ENCODE data around the gene UCKL1. TPM values are rescaled to one million over a fixed set of nuclear protein-coding genes. Genes with fewer than 3 reads are reported as not detected.

UCKL1 gene
- total RNA-seq, 1 experiment from 2014 or later: 35.9 TPM

- no peak for DNase-seq
- Histone ChIP-seq H3K36me3 (peaks cover 53% of the 10 kb centered on the region), H3K9me3 (no peaks in the 10 kb centered on the region), H3K27me3 (no peaks in the 10 kb centered on the region), H3K4me3 (no peak overlapping the region)
Measured at GRCh38 chr20:63893999-63894357, 62.2 kb downstream of the UCKL1 start.

GRCh38 chr20:63892402-63892801, 63.8 kb downstream of the UCKL1 start:
- Histone ChIP-seq H3K27me3 (no peaks in the 10 kb centered on the region), H3K4me3 (no peak overlapping the region), H3K36me3 (peaks cover 47% of the 10 kb centered on the region)

GRCh38 chr20:63891061-63892002, 64.9 kb downstream of the UCKL1 start:
- DNase-seq: no peak
- H3K4me3 ChIP-seq: no peak overlapping the region
- peaks cover 47% of the 10 kb centered on the region for H3K36me3 ChIP-seq
- no peaks in the 10 kb centered on the region for H3K9me3 ChIP-seq
- H3K27me3 ChIP-seq: no peaks in the 10 kb centered on the region

More at GRCh38 chr20:63892402-63892801, 63.8 kb downstream of the UCKL1 start:
- no peaks in the 10 kb centered on the region for H3K9me3 ChIP-seq
- no peak for DNase-seq

GRCh38 chr20:63890616-63891015, 65.6 kb downstream of the UCKL1 start:
- Histone ChIP-seq H3K36me3 (peaks cover 47% of the 10 kb centered on the region), H3K9me3 (no peaks in the 10 kb centered on the region), H3K4me3 (no peak overlapping the region), H3K27me3 (no peaks in the 10 kb centered on the region)
- no peak for DNase-seq

GRCh38 chr20:63890201-63890576, 66.0 kb downstream of the UCKL1 start:
- Histone ChIP-seq H3K9me3 (no peaks in the 10 kb centered on the region), H3K36me3 (peaks cover 49% of the 10 kb centered on the region), H3K4me3 (no peak overlapping the region), H3K27me3 (no peaks in the 10 kb centered on the region)
- DNase-seq: no peak

Other genes starting within 250 kb of the UCKL1 start
- 39.5 and 66.1 TPM in 2 replicates for gene ARFRP1, start 248.4 kb downstream of the UCKL1 start, total RNA-seq (2014; rRNA removed; shearing (Covaris generic); ENCODE audit: low replicate concordance)
- gene ZGPAT, start 248.4 kb downstream of the UCKL1 start, total RNA-seq (2014; rRNA removed; shearing (Covaris generic); ENCODE audit: low replicate concordance): 23.9 and 46.2 TPM in 2 replicates
- gene LIME1, start 219.8 kb downstream of the UCKL1 start, total RNA-seq (2014; rRNA removed; shearing (Covaris generic); ENCODE audit: low replicate concordance): 2.8 and 5.7 TPM in 2 replicates
- gene SLC2A4RG, start 216.6 kb downstream of the UCKL1 start, total RNA-seq (2014; rRNA removed; shearing (Covaris generic); ENCODE audit: low replicate concordance): 49.0 and 123 TPM in 2 replicates
- 5.5 and 15.9 TPM in 2 replicates for gene ZBTB46, start 125.2 kb downstream of the UCKL1 start, total RNA-seq (2014; rRNA removed; shearing (Covaris generic); ENCODE audit: low replicate concordance)
- not detected in 2 replicates for gene ABHD16B, start 94.9 kb downstream of the UCKL1 start, total RNA-seq (2014; rRNA removed; shearing (Covaris generic); ENCODE audit: low replicate concordance)
- gene TPD52L2, start 91.1 kb downstream of the UCKL1 start, total RNA-seq (2014; rRNA removed; shearing (Covaris generic); ENCODE audit: low replicate concordance): 185 and 192 TPM in 2 replicates
- gene DNAJC5, start 61.3 kb downstream of the UCKL1 start, total RNA-seq (2014; rRNA removed; shearing (Covaris generic); ENCODE audit: low replicate concordance): 69.3 and 92.0 TPM in 2 replicates
- gene ZNF512B, start 13.5 kb upstream of the UCKL1 start, total RNA-seq (2014; rRNA removed; shearing (Covaris generic); ENCODE audit: low replicate concordance): 14.4 and 20.8 TPM in 2 replicates
- 0.07 and 3.9 TPM in 2 replicates for gene SAMD10, start 23.2 kb upstream of the UCKL1 start, total RNA-seq (2014; rRNA removed; shearing (Covaris generic); ENCODE audit: low replicate concordance)
- 96.5 and 126 TPM in 2 replicates for gene PRPF6, start 24.7 kb upstream of the UCKL1 start, total RNA-seq (2014; rRNA removed; shearing (Covaris generic); ENCODE audit: low replicate concordance)
- gene C20orf204, start 79.8 kb upstream of the UCKL1 start, total RNA-seq (2014; rRNA removed; shearing (Covaris generic); ENCODE audit: low replicate concordance): 0.95 and 1.3 TPM in 2 replicates
- 0.22 and 0.92 TPM in 2 replicates for gene SOX18, start 93.2 kb upstream of the UCKL1 start, total RNA-seq (2014; rRNA removed; shearing (Covaris generic); ENCODE audit: low replicate concordance)
- gene TCEA2, start 106.8 kb upstream of the UCKL1 start, total RNA-seq (2014; rRNA removed; shearing (Covaris generic); ENCODE audit: low replicate concordance): 37.8 and 48.0 TPM in 2 replicates
- gene RGS19, start 123.1 kb upstream of the UCKL1 start, total RNA-seq (2014; rRNA removed; shearing (Covaris generic); ENCODE audit: low replicate concordance): 20.2 and 40.9 TPM in 2 replicates
- 1.2 and 3.9 TPM in 2 replicates for gene OPRL1, start 123.7 kb upstream of the UCKL1 start, total RNA-seq (2014; rRNA removed; shearing (Covaris generic); ENCODE audit: low replicate concordance)
- 5.0 and 9.9 TPM in 2 replicates for gene LKAAEAR1, start 128.0 kb upstream of the UCKL1 start, total RNA-seq (2014; rRNA removed; shearing (Covaris generic); ENCODE audit: low replicate concordance)
- gene NPBWR2, start 151.1 kb upstream of the UCKL1 start, total RNA-seq (2014; rRNA removed; shearing (Covaris generic); ENCODE audit: low replicate concordance): not detected in 2 replicates
- gene MYT1, start 208.0 kb upstream of the UCKL1 start, total RNA-seq (2014; rRNA removed; shearing (Covaris generic); ENCODE audit: low replicate concordance): not detected in 2 replicates